HFF-Myc (cell line): ENCODE data around the gene MLYCD.
"Not testable (repeated sequence)": the region's sequence is repeated elsewhere in the genome, so short reads cannot be mapped to it uniquely, and the experiment has no call there.

Experiments
- DNase-seq: peaks from one replicate; pipeline ENCODE4 v3.0.0-alpha.2; 2011; ENCODE audit warnings: low read depth; ENCODE audit errors: extremely low read depth
- H3K4me3 ChIP-seq: replicated peaks from 2 replicates; pipeline ENCODE4 v1.5.1; 2011; ENCODE audit warnings: low read depth, mild to moderate bottlenecking, control low read depth, low read length
- CTCF ChIP-seq: IDR thresholded peaks from 2 replicates; pipeline ENCODE4 v1.5.1; 2012; ENCODE audit warnings: mild to moderate bottlenecking, low read depth, low read length, control low read depth; ENCODE audit errors: missing control alignments

MLYCD gene

GRCh38 chr16:83948914-83949723 is 50.2 kb downstream of the MLYCD start:
- TF ChIP-seq CTCF: no peak
- H3K4me3 ChIP-seq: no peak overlapping the region
- no peak for DNase-seq

GRCh38 chr16:83949724-83950001 is 50.7 kb downstream of the MLYCD start:
- H3K4me3 ChIP-seq: no peak overlapping the region
- no peak for TF ChIP-seq CTCF
- no peak for DNase-seq

GRCh38 chr16:83950862-83951399 is 52.0 kb downstream of the MLYCD start:
- not testable (repeated sequence) for DNase-seq

GRCh38 chr16:83951544-83951943 is 52.6 kb downstream of the MLYCD start:
- TF ChIP-seq CTCF: no peak
- no peak overlapping the region for H3K4me3 ChIP-seq
- DNase-seq: no peak

More at GRCh38 chr16:83950862-83951399, 52.0 kb downstream of the MLYCD start:
- not testable (repeated sequence) for H3K4me3 ChIP-seq

- TF ChIP-seq CTCF: no peak
- DNase-seq: peak; percentile 33
- peak overlapping the region; percentile 51; the same call in 1 of the 2 replicates for H3K4me3 ChIP-seq
These were observed 53.6 kb downstream of the MLYCD start for GRCh38 chr16:83952587-83952939.

- DNase-seq: peak; percentile 76
- no peak for TF ChIP-seq CTCF
- peak within 1 kb of the TSS; percentile 51 for H3K4me3 ChIP-seq
These were observed 54.3 kb downstream of the MLYCD start, which contains the start of gene OSGIN1 for GRCh38 chr16:83952940-83953795. Gene OSGIN1 (plus strand): TSS chr16:83953240. CDS start chr16:83957672, 4,432 bp downstream.
